Measurements from ENCODE around the gene MAP3K3.
"Not testable (repeated sequence)": the region's sequence is repeated elsewhere in the genome, so short reads cannot be mapped to it uniquely, and the experiment has no call there.

The MAP3K3 gene

DNA sequence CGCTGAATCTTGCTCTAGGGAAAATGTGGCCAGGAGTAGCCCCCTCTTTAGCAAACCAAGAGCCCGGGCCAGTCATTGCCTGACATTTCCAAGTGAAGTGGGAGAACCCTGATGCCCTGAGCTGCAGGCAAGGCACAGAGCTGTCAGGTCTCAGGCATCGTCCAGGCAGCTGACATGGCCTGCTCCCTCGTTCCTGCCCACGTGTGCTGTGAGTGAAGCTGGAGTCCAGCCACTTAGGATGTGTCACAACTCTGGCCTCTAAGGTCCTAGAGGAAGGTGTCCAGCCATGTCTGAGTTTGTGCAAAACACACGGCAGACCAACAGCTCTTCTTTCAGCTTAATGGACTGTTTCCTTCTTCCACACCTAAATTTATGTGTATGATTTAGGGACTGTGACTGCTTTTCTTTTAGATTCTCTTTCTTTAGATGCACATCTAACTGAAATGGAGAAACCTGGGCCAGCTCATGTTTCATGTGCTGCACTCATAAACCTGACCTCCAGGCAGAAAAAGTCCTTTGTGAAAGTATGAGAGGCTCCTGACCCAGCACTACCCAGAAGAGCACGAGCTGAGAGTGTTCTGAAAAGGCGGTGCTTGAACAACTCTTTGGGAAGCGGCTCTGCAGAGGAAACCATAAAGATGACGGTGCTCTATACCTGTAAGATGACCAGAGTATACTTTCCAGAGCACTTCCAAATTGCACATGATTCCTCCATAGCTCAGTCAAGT lies 92.5 kb downstream of the MAP3K3 start:
- Histone ChIP-seq H3K4me3 (replicated peaks; ENCODE audit: low read depth, low read length) (no peak overlapping the region), H3K27me3 (replicated peaks; ENCODE audit: control insufficient read depth, insufficient read depth, low read length) (no peaks in the 10 kb centered on the region), H3K36me3 (ENCODE audit: control insufficient read depth, insufficient read depth, low read length) (peaks cover 24% of the 10 kb centered on the region)
- DNase-seq (ENCODE audit: extremely low read depth, insufficient read length) = no peak
- TF ChIP-seq, protein P1, sequence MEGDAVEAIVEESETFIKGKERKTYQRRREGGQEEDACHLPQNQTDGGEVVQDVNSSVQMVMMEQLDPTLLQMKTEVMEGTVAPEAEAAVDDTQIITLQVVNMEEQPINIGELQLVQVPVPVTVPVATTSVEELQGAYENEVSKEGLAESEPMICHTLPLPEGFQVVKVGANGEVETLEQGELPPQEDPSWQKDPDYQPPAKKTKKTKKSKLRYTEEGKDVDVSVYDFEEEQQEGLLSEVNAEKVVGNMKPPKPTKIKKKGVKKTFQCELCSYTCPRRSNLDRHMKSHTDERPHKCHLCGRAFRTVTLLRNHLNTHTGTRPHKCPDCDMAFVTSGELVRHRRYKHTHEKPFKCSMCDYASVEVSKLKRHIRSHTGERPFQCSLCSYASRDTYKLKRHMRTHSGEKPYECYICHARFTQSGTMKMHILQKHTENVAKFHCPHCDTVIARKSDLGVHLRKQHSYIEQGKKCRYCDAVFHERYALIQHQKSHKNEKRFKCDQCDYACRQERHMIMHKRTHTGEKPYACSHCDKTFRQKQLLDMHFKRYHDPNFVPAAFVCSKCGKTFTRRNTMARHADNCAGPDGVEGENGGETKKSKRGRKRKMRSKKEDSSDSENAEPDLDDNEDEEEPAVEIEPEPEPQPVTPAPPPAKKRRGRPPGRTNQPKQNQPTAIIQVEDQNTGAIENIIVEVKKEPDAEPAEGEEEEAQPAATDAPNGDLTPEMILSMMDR (IDR thresholded peaks at IDR 0.05; ENCODE audit: insufficient read depth, low read length, poor library complexity, severe bottlenecking) = no peak

DNA sequence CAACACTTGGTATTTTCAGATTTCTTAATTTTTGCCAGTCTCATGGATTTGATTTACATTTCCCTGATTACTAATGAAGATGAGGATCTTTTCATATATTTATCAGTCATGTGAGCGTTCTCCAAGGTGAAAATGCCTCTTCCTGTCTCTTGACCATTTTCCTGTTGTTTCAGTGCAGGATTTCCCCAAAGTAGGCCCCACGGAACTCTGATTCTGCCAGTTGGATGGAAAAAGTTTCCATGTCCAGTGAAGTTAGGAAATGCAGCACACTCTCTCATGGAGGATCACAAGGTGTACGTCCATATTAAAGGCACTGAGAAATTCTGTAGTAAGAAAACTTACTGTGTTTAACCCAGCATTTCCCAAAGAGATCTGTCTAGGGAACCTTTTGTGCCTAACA lies 94.2 kb downstream of the MAP3K3 start:
- H3K36me3 ChIP-seq (ENCODE audit: control insufficient read depth, insufficient read depth, low read length) = peaks cover 14% of the 10 kb centered on the region
- no peak overlapping the region for H3K4me3 ChIP-seq (replicated peaks; ENCODE audit: low read depth, low read length)
- no peak for DNase-seq (ENCODE audit: extremely low read depth, insufficient read length)
- TF ChIP-seq, protein P1 (IDR thresholded peaks at IDR 0.05; ENCODE audit: insufficient read depth, low read length, poor library complexity, severe bottlenecking) = no peak
- no peaks in the 10 kb centered on the region for H3K27me3 ChIP-seq (replicated peaks; ENCODE audit: control insufficient read depth, insufficient read depth, low read length)

DNA sequence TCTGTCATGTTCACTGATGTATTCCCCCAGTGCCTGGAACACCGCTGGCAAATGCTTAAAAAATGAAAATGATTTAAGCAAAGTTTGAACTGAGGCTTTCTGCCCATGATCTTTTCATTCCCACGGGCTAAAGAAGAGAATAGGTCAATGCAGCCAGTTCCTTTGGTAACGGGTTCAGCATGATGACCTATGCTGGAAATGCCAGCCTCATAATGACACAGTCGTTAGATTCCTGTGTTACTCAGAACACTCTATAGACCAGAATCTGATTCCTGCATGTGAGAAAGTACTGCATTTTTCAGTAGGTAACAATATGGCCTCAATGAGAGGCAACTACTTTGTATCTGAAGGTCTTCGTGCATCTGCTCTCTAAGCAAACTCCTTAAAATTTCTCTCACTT lies 96.8 kb downstream of the MAP3K3 start:
- no peaks in the 10 kb centered on the region for H3K27me3 ChIP-seq (replicated peaks; ENCODE audit: control insufficient read depth, insufficient read depth, low read length)
- H3K4me3 ChIP-seq (replicated peaks; ENCODE audit: low read depth, low read length) = no peak overlapping the region
- peaks cover 4% of the 10 kb centered on the region for H3K36me3 ChIP-seq (ENCODE audit: control insufficient read depth, insufficient read depth, low read length)
- TF ChIP-seq, protein P1 (IDR thresholded peaks at IDR 0.05; ENCODE audit: insufficient read depth, low read length, poor library complexity, severe bottlenecking) = no peak
- DNase-seq (ENCODE audit: extremely low read depth, insufficient read length) = no peak

DNA sequence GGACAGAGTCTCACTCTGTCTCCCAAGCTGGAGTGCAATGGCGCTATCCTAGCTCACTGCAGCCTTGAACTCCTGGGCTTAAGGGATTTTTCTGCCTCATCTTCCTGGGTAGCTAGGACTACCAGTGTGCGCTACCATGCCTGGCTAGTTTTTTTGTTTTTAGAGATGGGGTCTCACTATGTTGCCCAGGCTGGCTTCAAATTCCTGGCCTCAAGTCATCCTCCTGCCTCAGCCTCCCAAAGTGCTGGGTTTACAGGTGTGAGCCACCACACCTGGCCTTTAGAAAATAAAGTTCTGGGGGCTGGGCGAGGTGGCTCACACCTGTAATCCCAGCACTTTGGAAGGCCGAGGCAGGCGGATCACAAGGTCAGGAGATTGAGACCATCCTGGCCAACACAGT lies 98.0 kb downstream of the MAP3K3 start:
- H3K27me3 ChIP-seq (replicated peaks; ENCODE audit: control insufficient read depth, insufficient read depth, low read length); H3K36me3 ChIP-seq (ENCODE audit: control insufficient read depth, insufficient read depth, low read length); H3K4me3 ChIP-seq (replicated peaks; ENCODE audit: low read depth, low read length); DNase-seq (ENCODE audit: extremely low read depth, insufficient read length): not testable (repeated sequence)

DNA sequence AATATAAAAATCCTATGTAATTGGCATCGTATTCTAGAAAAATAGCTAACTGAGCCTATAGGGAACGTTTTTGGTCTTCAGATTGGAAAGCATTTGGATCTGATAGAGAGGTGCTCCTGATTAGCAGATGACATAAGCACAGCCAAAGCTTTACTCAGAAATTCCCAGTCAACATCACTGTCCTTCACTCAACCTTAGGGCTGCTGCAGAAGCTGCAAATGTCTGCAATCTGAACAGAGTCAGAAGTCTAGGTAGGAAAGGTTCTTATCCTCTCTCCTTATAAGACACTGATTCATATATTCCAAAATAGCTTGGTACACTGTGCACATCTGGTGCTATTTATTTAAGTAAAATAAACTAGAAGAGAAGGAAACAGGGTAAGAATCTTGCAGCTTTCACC lies 100.2 kb downstream of the MAP3K3 start:
- Histone ChIP-seq H3K27me3 (replicated peaks; ENCODE audit: control insufficient read depth, insufficient read depth, low read length) (no peaks in the 10 kb centered on the region), H3K36me3 (ENCODE audit: control insufficient read depth, insufficient read depth, low read length) (peaks cover 3% of the 10 kb centered on the region), H3K4me3 (replicated peaks; ENCODE audit: low read depth, low read length) (no peak overlapping the region)
- TF ChIP-seq, protein P1 (IDR thresholded peaks at IDR 0.05; ENCODE audit: insufficient read depth, low read length, poor library complexity, severe bottlenecking) = no peak
- DNase-seq (ENCODE audit: extremely low read depth, insufficient read length) = no peak

DNA sequence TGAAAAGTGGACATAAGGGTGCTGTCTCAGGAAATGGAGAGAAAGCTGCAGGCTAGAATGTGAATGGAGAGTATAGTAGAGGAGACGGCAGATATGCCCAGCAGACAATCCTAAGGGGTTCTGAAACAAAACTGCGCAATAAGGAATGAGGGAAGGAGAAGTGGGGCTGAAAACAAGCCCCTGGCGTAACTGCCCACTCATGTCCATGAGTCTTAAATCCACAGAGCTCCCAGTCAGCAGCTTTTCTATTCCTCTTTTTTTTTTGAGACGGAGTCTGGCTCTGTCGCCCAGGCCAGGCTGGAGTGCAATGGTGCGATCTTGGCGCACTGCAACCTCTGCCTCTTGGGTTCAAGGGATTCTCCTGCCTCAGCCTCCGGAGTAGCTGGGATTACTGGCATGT lies 113.5 kb downstream of the MAP3K3 start:
- DNase-seq (ENCODE audit: extremely low read depth, insufficient read length) = no peak
- H3K27me3 ChIP-seq (replicated peaks; ENCODE audit: control insufficient read depth, insufficient read depth, low read length) = no peaks in the 10 kb centered on the region
- no peaks in the 10 kb centered on the region; the same call in 1 of the 2 replicates for H3K36me3 ChIP-seq (ENCODE audit: control insufficient read depth, insufficient read depth, low read length)
- no peak overlapping the region for H3K4me3 ChIP-seq (replicated peaks; ENCODE audit: low read depth, low read length)
- TF ChIP-seq, protein P1 (IDR thresholded peaks at IDR 0.05; ENCODE audit: insufficient read depth, low read length, poor library complexity, severe bottlenecking) = no peak
